DMS114 treated with DMSO at 0.1 percent for 48 hours (cell line): Measurements from ENCODE around the gene PGBD5.

Source experiments
- DNase-seq: peaks from one replicate; lab custom pipeline; 2025; ENCODE audit not compliant: unreplicated experiment; lab: John Stamatoyannopoulos, UW

Gene PGBD5

DNA sequence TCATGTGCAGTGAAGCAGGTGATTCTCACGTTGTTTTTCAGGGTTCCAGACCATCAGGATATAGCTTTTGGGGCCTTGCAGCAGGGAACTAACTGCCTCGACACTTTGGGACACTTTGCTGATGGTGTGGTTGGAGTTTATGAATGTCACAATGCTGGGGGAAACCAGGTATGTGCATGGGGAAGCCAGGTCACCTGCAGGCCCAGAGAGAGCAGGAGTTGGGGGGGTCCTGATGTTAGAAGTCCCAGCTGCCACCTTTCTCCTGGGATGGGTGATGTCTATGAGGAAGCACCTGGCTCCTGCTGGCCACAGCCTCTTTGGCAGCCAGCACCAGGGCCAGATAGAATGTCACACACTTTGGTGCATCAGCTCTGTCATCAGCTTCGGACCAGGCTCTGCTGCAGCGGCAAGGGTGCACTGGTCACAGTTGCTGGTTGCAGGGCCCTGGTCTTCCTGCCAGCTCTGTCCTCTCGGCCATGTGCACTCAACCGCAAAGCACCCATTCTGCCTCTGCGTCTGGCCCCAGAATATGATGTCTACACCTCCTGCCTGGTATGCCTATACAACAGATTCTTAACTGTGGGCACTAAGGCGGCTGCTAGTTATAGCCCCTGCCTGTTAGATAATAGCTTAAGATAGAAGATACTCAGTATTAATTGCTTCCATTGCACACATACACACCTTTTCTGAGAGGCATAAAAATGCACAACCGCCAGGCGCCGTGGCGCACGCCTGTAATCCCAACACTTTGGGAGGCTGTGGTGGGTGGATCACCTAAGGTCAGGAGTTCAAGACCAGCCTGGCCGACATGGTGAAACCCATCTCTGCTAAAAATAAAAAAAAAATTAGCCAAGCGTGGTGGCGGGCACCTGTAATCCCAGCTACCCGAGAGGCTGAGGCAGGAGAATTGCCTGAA lies 160.7 kb downstream of the PGBD5 start:
- DNase-seq: no peak
